Ovary (tissue), 3 donors: ENCODE data around the gene APC.

Experiments used
- CTCF ChIP-seq, 3 donors: fragments of 450-650 bp in 2 of 3; fragments of 200-600 bp in 1 of 3; IDR thresholded peaks; one replicate each; pipeline versions ENCODE4 v1.5.1 to v1.8.0; 2016 to 2022; ENCODE audit warnings: antibody characterized with exemption in 3 of 3, mild to moderate bottlenecking in 1 of 3
- POLR2A ChIP-seq: fragments of 450-650 bp; IDR thresholded peaks from one replicate; pipeline ENCODE4 v1.6.1; 2017; ENCODE audit warnings: antibody characterized with exemption, mild to moderate bottlenecking, moderate library complexity
- donor health status: DM: no; HTN: no; CAD: no.

- TF ChIP-seq CTCF (IDR thresholded peaks at IDR 0.05) (no peak), POLR2A (no peak)
Observed at GRCh38 chr5:112799661-112800060, 62.0 kb downstream of the APC start.
